GM12891 (cell line): ENCODE data around the gene TTLL5.

Experiments
- PAX5 ChIP-seq: IDR thresholded peaks from 2 replicates; pipeline ENCODE4 v1.6.1; 2011; ENCODE audit warnings: low read length, moderate library complexity, mild to moderate bottlenecking; ENCODE audit not compliant: insufficient read depth, severe bottlenecking
- POLR2A ChIP-seq: IDR thresholded peaks from 2 replicates; pipeline ENCODE4 v1.6.1; 2011; ENCODE audit warnings: low read depth, low read length, control low read depth
- POLR2AphosphoS5 ChIP-seq: IDR thresholded peaks from 2 replicates; pipeline ENCODE4 v1.6.1; 2011; ENCODE audit warnings: low read depth, low read length, control low read depth
- POU2F2 ChIP-seq: IDR thresholded peaks from 2 replicates; pipeline ENCODE4 v1.6.1; 2011; ENCODE audit warnings: low read depth, mild to moderate bottlenecking, control low read depth, low read length, moderate library complexity
- SPI1 ChIP-seq: IDR thresholded peaks from 2 replicates; pipeline ENCODE4 v1.6.1; 2011; ENCODE audit warnings: low read depth, low read length, control low read depth
- TAF1 ChIP-seq: IDR thresholded peaks from 2 replicates; pipeline ENCODE4 v1.6.1; 2011; ENCODE audit warnings: low read depth, low read length, control low read depth

DNA sequence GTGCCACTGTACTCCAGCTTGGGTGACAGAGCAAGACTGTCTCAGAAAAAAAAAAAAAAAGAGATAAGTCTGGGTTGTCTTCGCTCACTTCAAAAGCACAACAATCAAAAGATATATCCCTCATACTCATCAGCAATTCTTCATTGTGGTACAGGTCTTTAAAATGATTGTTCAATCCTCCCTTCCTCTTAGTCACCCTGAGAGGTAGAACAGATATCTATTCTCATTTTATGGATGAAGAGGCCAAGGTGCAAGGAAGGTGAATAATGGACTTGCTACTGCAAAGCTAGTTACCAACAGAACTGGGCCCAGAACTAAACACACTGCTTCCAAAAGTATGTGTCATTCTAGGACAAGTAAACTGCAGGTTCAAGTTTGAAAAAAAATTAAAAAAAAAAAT, 7.5 kb upstream of the TTLL5 start:
- TF ChIP-seq POLR2AphosphoS5 (no peak), POLR2A (no peak), SPI1 (no peak), TAF1 (no peak), POU2F2 (no peak), PAX5 (no peak)
